Peyer's patch (tissue), 4 donors: ENCODE results near the gene MPC1.

ENCODE experiments used
- POLR2A ChIP-seq, 2 donors: fragments of 450-650 bp; IDR thresholded peaks; one replicate each; pipeline ENCODE4 v1.5.1; 2017; ENCODE audit warnings: antibody characterized with exemption in 2 of 2, mild to moderate bottlenecking in 2 of 2, moderate library complexity in 2 of 2
- TF ChIP-seq, protein P1 (sequence below), 6 experiments: fragments of 450-650 bp in 4 of 6; fragments of 200-600 bp in 2 of 6; sonication (generic) in 1 of 6; IDR thresholded peaks; one replicate each; pipeline ENCODE4 v1.5.1; 2017 to 2019; ENCODE audit warnings: antibody characterized with exemption in 6 of 6, mild to moderate bottlenecking in 3 of 6, moderate library complexity in 1 of 6

GRCh38 chr6:166387642-166388289, 5.0 kb upstream of the MPC1 start:
- TF ChIP-seq, protein P1, sequence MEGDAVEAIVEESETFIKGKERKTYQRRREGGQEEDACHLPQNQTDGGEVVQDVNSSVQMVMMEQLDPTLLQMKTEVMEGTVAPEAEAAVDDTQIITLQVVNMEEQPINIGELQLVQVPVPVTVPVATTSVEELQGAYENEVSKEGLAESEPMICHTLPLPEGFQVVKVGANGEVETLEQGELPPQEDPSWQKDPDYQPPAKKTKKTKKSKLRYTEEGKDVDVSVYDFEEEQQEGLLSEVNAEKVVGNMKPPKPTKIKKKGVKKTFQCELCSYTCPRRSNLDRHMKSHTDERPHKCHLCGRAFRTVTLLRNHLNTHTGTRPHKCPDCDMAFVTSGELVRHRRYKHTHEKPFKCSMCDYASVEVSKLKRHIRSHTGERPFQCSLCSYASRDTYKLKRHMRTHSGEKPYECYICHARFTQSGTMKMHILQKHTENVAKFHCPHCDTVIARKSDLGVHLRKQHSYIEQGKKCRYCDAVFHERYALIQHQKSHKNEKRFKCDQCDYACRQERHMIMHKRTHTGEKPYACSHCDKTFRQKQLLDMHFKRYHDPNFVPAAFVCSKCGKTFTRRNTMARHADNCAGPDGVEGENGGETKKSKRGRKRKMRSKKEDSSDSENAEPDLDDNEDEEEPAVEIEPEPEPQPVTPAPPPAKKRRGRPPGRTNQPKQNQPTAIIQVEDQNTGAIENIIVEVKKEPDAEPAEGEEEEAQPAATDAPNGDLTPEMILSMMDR (IDR thresholded peaks at IDR 0.05) = no peak
- TF ChIP-seq POLR2A (IDR thresholded peaks at IDR 0.05) = no peak
